ENCODE data around the gene LDAH. TPM values are rescaled to one million over a fixed set of nuclear protein-coding genes. Genes with fewer than 3 reads are reported as not detected.
A peak's percentile ranks its signal among the peaks of the same experiment; 100 is the strongest.

LDAH gene
- total RNA-seq, 2 donors from 2014 or later = 3.5 to 6.0 TPM

DNA sequence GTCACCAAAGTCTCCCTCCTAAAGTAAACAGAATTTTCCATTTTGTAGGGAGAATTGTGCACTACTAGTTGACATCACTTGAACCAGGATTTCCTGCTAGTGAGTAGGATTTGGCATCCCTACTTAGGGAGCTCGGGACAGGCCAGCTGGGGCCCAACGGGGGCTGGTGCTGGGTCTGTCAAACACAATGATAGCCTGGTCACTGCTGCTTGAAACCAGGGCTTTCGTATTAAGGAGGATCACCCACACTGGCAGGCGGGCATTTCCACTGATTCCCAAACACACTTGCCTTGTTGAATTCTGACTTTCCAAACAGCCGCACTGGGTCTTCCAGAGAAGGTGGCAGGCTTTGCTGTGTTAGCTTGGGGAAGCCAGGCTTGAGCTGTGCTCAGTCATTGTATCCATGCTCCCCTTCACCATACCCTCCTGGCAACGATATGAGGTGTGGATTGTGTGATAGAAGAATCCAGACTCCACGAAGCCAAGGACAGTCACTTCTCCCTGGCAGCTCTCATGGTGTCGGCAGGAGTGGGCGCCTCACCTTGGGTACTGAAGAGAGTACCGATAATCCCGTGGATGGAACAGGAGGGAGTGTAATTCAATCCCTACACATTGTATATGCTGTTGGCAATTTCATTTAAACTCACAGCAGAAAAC lies 148.5 kb downstream of the LDAH start:
- no peak overlapping the region for H3K4me3 ChIP-seq
- H3K4me1 ChIP-seq = peaks cover 0 to 27% of the 10 kb centered on the region in 2 donors
- peak overlapping the region in 1 of 2 donors; percentile 33 for H3K27ac ChIP-seq
- no peaks in the 10 kb centered on the region for H3K36me3 ChIP-seq
- no peak for DNase-seq (ENCODE audit: low spot score)
- H3K27me3 ChIP-seq = peaks cover 11 to 26% of the 10 kb centered on the region in 2 donors
- H3K9me3 ChIP-seq = no peaks in the 10 kb centered on the region
- TF ChIP-seq CTCF (IDR thresholded peaks at IDR 0.05) = no peak

DNA sequence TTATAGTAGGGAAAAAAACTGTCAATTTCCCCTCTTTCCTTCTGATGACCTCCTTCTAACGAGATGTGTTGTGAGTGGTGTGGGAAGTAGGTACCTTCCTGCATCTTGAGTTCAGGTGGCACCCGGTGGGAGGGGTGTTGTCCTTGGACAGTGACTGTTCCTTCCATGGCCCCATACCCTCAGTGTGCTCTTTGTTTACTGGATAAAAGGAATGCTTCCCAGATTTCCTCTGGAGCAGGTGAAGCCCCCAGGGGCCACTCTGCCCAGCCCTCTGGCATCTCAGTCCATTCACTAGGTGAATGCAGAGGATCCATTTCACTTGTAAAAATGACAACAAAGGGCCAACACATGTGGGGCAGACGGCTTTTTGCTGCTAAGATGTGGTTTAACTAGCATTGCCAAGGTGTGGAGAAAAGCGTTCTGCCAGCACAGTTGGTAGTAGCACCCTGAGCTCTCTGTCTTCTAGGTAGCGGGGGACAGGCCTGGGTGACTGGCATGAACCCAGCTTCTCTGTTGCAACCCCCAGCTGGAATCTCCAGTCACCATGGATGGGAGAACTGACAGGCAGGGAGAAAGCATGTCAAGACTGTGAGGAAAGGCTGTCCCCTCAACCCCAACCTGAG lies 149.1 kb downstream of the LDAH start:
- DNase-seq (ENCODE audit: low spot score) = no peak
- H3K36me3 ChIP-seq = no peaks in the 10 kb centered on the region
- no peak for TF ChIP-seq CTCF (IDR thresholded peaks at IDR 0.05)
- H3K4me3 ChIP-seq = no peak overlapping the region
- no peak overlapping the region for H3K27ac ChIP-seq
- H3K4me1 ChIP-seq = peaks cover 0 to 27% of the 10 kb centered on the region in 2 donors
- peaks cover 11 to 28% of the 10 kb centered on the region in 2 donors for H3K27me3 ChIP-seq
- no peaks in the 10 kb centered on the region for H3K9me3 ChIP-seq

- TF ChIP-seq CTCF (IDR thresholded peaks at IDR 0.05) = no peak
- peaks cover 11 to 28% of the 10 kb centered on the region in 2 donors for H3K27me3 ChIP-seq
- peaks cover 0 to 27% of the 10 kb centered on the region in 2 donors for H3K4me1 ChIP-seq
- no peak overlapping the region for H3K4me3 ChIP-seq
- H3K9me3 ChIP-seq = no peaks in the 10 kb centered on the region
- H3K36me3 ChIP-seq = no peaks in the 10 kb centered on the region
- DNase-seq (ENCODE audit: low spot score) = no peak
- H3K27ac ChIP-seq = no peak overlapping the region
Measured at GRCh38 chr2:20672201-20672951, 150.5 kb downstream of the LDAH start.

DNA sequence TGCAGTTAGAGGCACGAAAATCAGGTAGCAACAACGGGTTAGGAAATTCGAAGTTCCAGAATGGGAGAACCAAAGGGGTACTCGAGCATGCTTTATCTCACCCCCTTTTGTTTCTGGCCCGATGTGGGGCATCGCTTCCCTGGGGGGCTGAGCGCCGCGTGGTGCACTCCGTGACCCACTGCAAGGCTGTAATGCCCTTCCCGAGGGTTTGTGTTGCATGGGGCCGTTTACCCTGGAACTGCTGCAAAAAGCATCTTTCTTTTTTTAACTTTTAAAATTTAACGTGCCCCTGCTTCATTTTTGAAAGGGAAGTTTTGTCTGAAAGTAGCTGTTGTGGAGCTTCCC lies 151.2 kb downstream of the LDAH start:
- peaks cover 0 to 29% of the 10 kb centered on the region in 2 donors for H3K4me1 ChIP-seq
- H3K4me3 ChIP-seq = no peak overlapping the region
- DNase-seq (ENCODE audit: low spot score) = no peak
- no peaks in the 10 kb centered on the region for H3K36me3 ChIP-seq
- peaks cover 12 to 29% of the 10 kb centered on the region in 2 donors for H3K27me3 ChIP-seq
- no peaks in the 10 kb centered on the region for H3K9me3 ChIP-seq
- no peak overlapping the region for H3K27ac ChIP-seq
- no peak for TF ChIP-seq CTCF (IDR thresholded peaks at IDR 0.05)

- no peak for TF ChIP-seq CTCF (IDR thresholded peaks at IDR 0.05)
- Histone ChIP-seq H3K9me3 (no peaks in the 10 kb centered on the region), H3K4me1 (peaks cover 0 to 30% of the 10 kb centered on the region in 2 donors), H3K36me3 (no peaks in the 10 kb centered on the region), H3K27ac (no peak overlapping the region), H3K4me3 (peak overlapping the region in 1 of 2 donors; percentile 10), H3K27me3 (peaks cover 17 to 34% of the 10 kb centered on the region in 2 donors)
- DNase-seq (ENCODE audit: low spot score) = no peak
Measured at GRCh38 chr2:20671036-20671735, 151.7 kb downstream of the LDAH start.
